ENCODE data around the gene SMIM3. TPM values are rescaled to one million over a fixed set of nuclear protein-coding genes. Genes with fewer than 3 reads are reported as not detected.
A peak's percentile ranks its signal among the peaks of the same experiment; 100 is the strongest.

The SMIM3 gene
- total and polyA plus RNA-seq, 2 of the 8 experiments (the other 6 are each of a cell fraction or from before 2014, with no cell fraction given) = 10.4 to 15.7 TPM

- ChIA-PET POLR2A (ENCODE audit: partially characterized antibody) (interaction anchor here (0.9 to 2.5 kb wide), 9 partner anchors 9 to 217 kb away, joined by 3 to 10 read pairs (median 4); partner anchors contain the start of gene RBM22), CTCF (ENCODE audit: partially characterized antibody) (interaction anchor here (0.7 to 6.5 kb wide), 11 partner anchors 9 to 218 kb away, joined by 3 to 40 read pairs (median 6); partner anchors contain the start of genes DCTN4 and IRGM)
- Histone ChIP-seq H2BK15ac (ENCODE audit: low read length) (peak overlapping the region; percentile 67; the same call in 1 of the 2 replicates), H4K8ac (ENCODE audit: extremely low read depth, insufficient read depth, low read length) (peak overlapping the region; percentile 76; the same call in 1 of the 2 replicates), H2BK120ac (replicated peaks; ENCODE audit: low read depth, low read length) (no peak overlapping the region), H3K9ac (replicated peaks in 1 of 4; ENCODE audit: extremely low read depth in 1 of 4, low read depth in 3 of 4, low read length in 3 of 4) (peak overlapping the region in 3 of 4 experiments; percentile 22 to 67 (median 36); a peak in 3 of 7 replicates), H4K20me1 (replicated peaks in 1 of 2; ENCODE audit: control insufficient read depth in 1 of 2, insufficient read depth in 2 of 2, low read length in 2 of 2) (no peaks in the 10 kb centered on the region), H3K27me3 (replicated peaks in 1 of 4; ENCODE audit: control insufficient read depth in 3 of 4, extremely low read depth in 1 of 4, insufficient read depth in 3 of 4, low read length in 3 of 4) (peaks cover 0 to 8% (median 0%) of the 10 kb centered on the region in 4 experiments; a peak in 3 of 7 replicates), H2AK5ac (ENCODE audit: low read depth, low read length) (no peak overlapping the region), H3K4me2 (ENCODE audit: insufficient read depth in 1 of 2, low read depth in 2 of 2, low read length in 2 of 2) (peak overlapping the region; percentile 68 to 92), H3K23ac (ENCODE audit: insufficient read length) (no peak overlapping the region), H2AFZ (ENCODE audit: low read length) (peak overlapping the region; percentile 38; the same call in 1 of the 2 replicates), H2BK12ac (ENCODE audit: low read depth, low read length) (peak overlapping the region; percentile 53; the same call in 1 of the 2 replicates), H3K79me1 (ENCODE audit: low read depth, low read length) (no peaks in the 10 kb centered on the region), H3K4me1 (replicated peaks in 1 of 4; ENCODE audit: control insufficient read depth in 3 of 4, insufficient read depth in 4 of 4, low read length in 3 of 4) (peaks cover 5 to 11% (median 7%) of the 10 kb centered on the region in 4 experiments; a peak in 5 of 7 replicates), H3K4ac (replicated peaks; ENCODE audit: insufficient read length, low read depth, low read length) (no peak overlapping the region), H3K27ac (ENCODE audit: low read depth, low read length) (no peak overlapping the region), H3K9me3 (ENCODE audit: insufficient read depth in 2 of 2, low read depth in 1 of 2, low read length in 1 of 2) (no peaks in the 10 kb centered on the region), H4K91ac (replicated peaks; ENCODE audit: insufficient read length, low read length) (no peak overlapping the region), H2BK20ac (ENCODE audit: low read length) (peak overlapping the region; percentile 66), H3K4me3 (ENCODE audit: extremely low read depth in 1 of 4, insufficient read depth in 2 of 4, low read depth in 3 of 4, low read length in 4 of 4) (peak overlapping the region; percentile 51 to 80 (median 74)), H3K36me3 (ENCODE audit: control insufficient read depth in 2 of 4, insufficient read depth in 4 of 4, low read length in 3 of 4) (0 out of 8 replicates have a peak, but pooled peaks cover 0 to 3% (median 0%) of the 10 kb centered on the region in 4 experiments), H3K79me2 (ENCODE audit: control insufficient read depth in 1 of 2, insufficient read depth in 2 of 2, low read length in 2 of 2) (no peaks in the 10 kb centered on the region), H4K5ac (ENCODE audit: insufficient read length, low read depth, low read length) (no peak overlapping the region), H2BK5ac (ENCODE audit: low read depth, low read length) (peak overlapping the region; percentile 45; the same call in 1 of the 2 replicates), H3K23me2 (ENCODE audit: low read depth, low read length) (peaks cover 7% of the 10 kb centered on the region; the same call in 1 of the 2 replicates), H3K14ac (ENCODE audit: insufficient read length) (no peak overlapping the region), H3K56ac (replicated peaks; ENCODE audit: insufficient read length, low read depth, low read length) (no peak overlapping the region), H3K18ac (ENCODE audit: extremely low read depth, low read length) (0 out of 2 replicates have a peak overlapping the region, but pooled peaks have one; percentile 76)
- DNase-seq (ENCODE audit: low read depth in 1 of 2, low spot score in 2 of 2) = no peak
- 28% methylated on average over 7 of the region's 7 CpGs; no CpG with 5 or more reads in 1 of the 2 experiments for WGBS, 2 experiments (ENCODE audit: extremely low coverage in 1 of 2, insufficient coverage in 1 of 2, insufficient read length in 1 of 2, insufficient replicate concordance in 2 of 2, low coverage in 1 of 2, low lambda C conversion rate in 2 of 2, missing lambda C conversion rate in 1 of 2)
- no peak for FAIRE-seq
- no peak for TF ChIP-seq TEAD4 (IDR thresholded peaks at IDR 0.05; ENCODE audit: low read depth, low read length)
- no peak for TF ChIP-seq SAP30 (IDR thresholded peaks at IDR 0.05; ENCODE audit: insufficient read depth, insufficient replicate concordance, low read length)
These were observed 455 bp upstream of the SMIM3 start for GRCh38 chr5:150778088-150778516.
